Measurements from ENCODE around the gene HMGCS1. TPM values are rescaled to one million over a fixed set of nuclear protein-coding genes. Genes with fewer than 3 reads are reported as not detected.

HMGCS1 gene
- total RNA-seq, 4 donors from 2014 or later, result 6.1 to 15.0 (median 8.2) TPM

GRCh38 chr5:43315263-43315662 lies 2.1 kb upstream of the HMGCS1 start:
- H3K36me3 ChIP-seq, result no peaks in the 10 kb centered on the region
- ATAC-seq, result no peak
- peaks cover 18 to 20% of the 10 kb centered on the region in 2 donors for H3K4me1 ChIP-seq
- no peaks in the 10 kb centered on the region for H3K27me3 ChIP-seq
- in situ Hi-C loops (cut with MboI; ENCODE audit: low sequenced_read_pairs in 4 of 4) (loop anchor here (25.0 kb wide), 4 partner anchors 172 to 403 kb away; partner anchors contain the start of genes ZNF131 (in 2 of the 4) and TMEM267 (in 1 of the 4)), intact Hi-C loops (cut with DNase I; ENCODE audit: low total_unique reads) (loop anchor here (10.0 kb wide), 2 partner anchors 200 to 410 kb away; partner anchors contain the start of gene C5orf34)
- H3K27ac ChIP-seq, result no peak overlapping the region
- H3K4me3 ChIP-seq, result no peak overlapping the region
- H3K9me3 ChIP-seq, result no peaks in the 10 kb centered on the region
- no peak for DNase-seq
- TF ChIP-seq POLR2A (IDR thresholded peaks at IDR 0.05) (no peak), CTCF (IDR thresholded peaks at IDR 0.05 in 4 of 5, conservative IDR thresholded peaks at IDR 0.05 in 1 of 5) (no peak)

- no peaks in the 10 kb centered on the region for H3K36me3 ChIP-seq
- in situ Hi-C loops (cut with MboI; ENCODE audit: low sequenced_read_pairs in 4 of 4), result loop anchor here (25.0 kb wide), 4 partner anchors 173 to 402 kb away; partner anchors contain the start of genes ZNF131 (in 2 of the 4) and TMEM267 (in 1 of the 4)
Observed at GRCh38 chr5:43314724-43315123, 1.5 kb upstream of the HMGCS1 start.

GRCh38 chr5:43313854-43314457 lies 744 bp upstream of the HMGCS1 start:
- in situ Hi-C loops (cut with MboI; ENCODE audit: low sequenced_read_pairs in 4 of 4), result loop anchor here (25.0 kb wide), 4 partner anchors 173 to 402 kb away; partner anchors contain the start of genes ZNF131 (in 2 of the 4) and TMEM267 (in 1 of the 4)
- ATAC-seq, result no peak
- Histone ChIP-seq H3K27ac (peak overlapping the region; percentile 64 to 94 (median 90)), H3K27me3 (no peaks in the 10 kb centered on the region), H3K9me3 (no peaks in the 10 kb centered on the region), H3K4me3 (peak overlapping the region; percentile 62 to 93 (median 83)), H3K4me1 (peaks cover 18 to 25% of the 10 kb centered on the region in 2 donors), H3K36me3 (no peaks in the 10 kb centered on the region)
- intact Hi-C loops (cut with DNase I; ENCODE audit: low total_unique reads), result loop anchor here (2.0 to 10.0 kb wide), 7 partner anchors 122 to 409 kb away; partner anchors contain the start of genes C5orf34, NIM1K, TMEM267 and ZNF131
- no peak for TF ChIP-seq CTCF (IDR thresholded peaks at IDR 0.05 in 4 of 5, conservative IDR thresholded peaks at IDR 0.05 in 1 of 5)
- no peak for TF ChIP-seq POLR2A (IDR thresholded peaks at IDR 0.05)
- DNase-seq, result no peak

More at GRCh38 chr5:43314724-43315123, 1.5 kb upstream of the HMGCS1 start:
- DNase-seq (no peak), ATAC-seq (no peak)
- no peaks in the 10 kb centered on the region for H3K27me3 ChIP-seq
- no peaks in the 10 kb centered on the region for H3K9me3 ChIP-seq
- TF ChIP-seq CTCF (IDR thresholded peaks at IDR 0.05 in 4 of 5, conservative IDR thresholded peaks at IDR 0.05 in 1 of 5) (no peak), POLR2A (IDR thresholded peaks at IDR 0.05) (no peak)
- intact Hi-C loops (cut with DNase I; ENCODE audit: low total_unique reads), result loop anchor here (5.0 to 10.0 kb wide), 6 partner anchors 122 to 410 kb away; partner anchors contain the start of genes C5orf34, NIM1K, TMEM267 and ZNF131
- no peak overlapping the region for H3K27ac ChIP-seq
- H3K4me3 ChIP-seq, result no peak overlapping the region
- H3K4me1 ChIP-seq, result peaks cover 18 to 20% of the 10 kb centered on the region in 2 donors

GRCh38 chr5:43312699-43313034 lies 545 bp downstream of the HMGCS1 start:
- Histone ChIP-seq H3K36me3 (no peaks in the 10 kb centered on the region), H3K9me3 (no peaks in the 10 kb centered on the region), H3K4me1 (peaks cover 18 to 29% of the 10 kb centered on the region in 2 donors), H3K27ac (peak overlapping the region; percentile 89 to 94 (median 90)), H3K4me3 (peak overlapping the region; percentile 77 to 93 (median 83)), H3K27me3 (no peaks in the 10 kb centered on the region)
- ATAC-seq (peak; percentile 0 to 11), DNase-seq (peak in 1 of 2 donors; percentile 9)
- in situ Hi-C loops (cut with MboI; ENCODE audit: low sequenced_read_pairs in 4 of 4), result loop anchor here (25.0 kb wide), 4 partner anchors 175 to 400 kb away; partner anchors contain the start of genes ZNF131 (in 2 of the 4) and TMEM267 (in 1 of the 4)
- TF ChIP-seq CTCF (IDR thresholded peaks at IDR 0.05 in 4 of 5, conservative IDR thresholded peaks at IDR 0.05 in 1 of 5), result no peak
- no peak for TF ChIP-seq POLR2A (IDR thresholded peaks at IDR 0.05)
- intact Hi-C loops (cut with DNase I; ENCODE audit: low total_unique reads), result loop anchor here (2.0 to 10.0 kb wide), 7 partner anchors 120 to 408 kb away; partner anchors contain the start of genes C5orf34, NIM1K, TMEM267 and ZNF131

All from gastrocnemius medialis (tissue), 4 donors.